Activated CD8-positive, alpha-beta T cell treated with anti-CD3 and anti-CD28 coated beads for 36 hours (primary cell): ENCODE data around the gene STAC. TPM values are rescaled to one million over a fixed set of nuclear protein-coding genes. Genes with fewer than 3 reads are reported as not detected.

Experiments used
- ATAC-seq: fragments of 200-7000 bp; cut with Tn5 transposase; one replicate; pipeline ENCODE4 v1.10.0; 2021; ENCODE audit warnings: mild to moderate bottlenecking, moderate library complexity
- CTCF ChIA-PET: fragments of 350-600 bp; sonication (Branson Sonifier 250); formaldehyde crosslinking; loops from one replicate; lab custom pipeline; 2021; ENCODE audit warnings: antibody characterized with exemption; lab: Charles Lee
- POLR2A ChIA-PET: fragments of 350-600 bp; sonication (Branson Sonifier 250); formaldehyde crosslinking; loops from one replicate; lab custom pipeline; 2021; ENCODE audit warnings: antibody characterized with exemption; lab: Charles Lee
- DNase-seq: peaks from one replicate; pipeline ENCODE4 v3.0.0-alpha.2; 2020
- H3K27ac Mint-ChIP-seq: one replicate; pipeline ENCODE4 v1.8.0; 2021; ENCODE audit warnings: mild to moderate bottlenecking, mixed read lengths
- H3K27me3 Mint-ChIP-seq: one replicate; pipeline ENCODE4 v1.8.0; 2021; ENCODE audit warnings: mixed read lengths
- H3K36me3 Mint-ChIP-seq: one replicate; pipeline ENCODE4 v1.8.0; 2021; ENCODE audit warnings: low read depth, mixed read lengths
- H3K4me1 Mint-ChIP-seq: one replicate; pipeline ENCODE4 v1.8.0; 2021; ENCODE audit warnings: low read depth, mixed read lengths
- H3K4me3 Mint-ChIP-seq: one replicate; pipeline ENCODE4 v1.8.0; 2021; ENCODE audit warnings: mild to moderate bottlenecking, moderate library complexity, mixed read lengths
- H3K9me3 Mint-ChIP-seq: one replicate; pipeline ENCODE4 v1.8.0; 2021; ENCODE audit warnings: mixed read lengths
- CTCF ChIP-seq: fragments of 200-600 bp; IDR thresholded peaks from one replicate; pipeline ENCODE4 v1.8.0; 2022; ENCODE audit warnings: antibody characterized with exemption, mild to moderate bottlenecking
- intact Hi-C: fragments of 100-400 bp; cut with micrococcal nuclease; formaldehyde crosslinking; loops from one replicate; pipeline ENCODE4 v1.10.0; 2022
- total RNA-seq, 2 experiments: library from RNA; stranded (reverse); gene quantifications; one replicate each; pipeline ENCODE4 v1.2.3, GENCODE V29; 2021

The STAC gene, protein sequence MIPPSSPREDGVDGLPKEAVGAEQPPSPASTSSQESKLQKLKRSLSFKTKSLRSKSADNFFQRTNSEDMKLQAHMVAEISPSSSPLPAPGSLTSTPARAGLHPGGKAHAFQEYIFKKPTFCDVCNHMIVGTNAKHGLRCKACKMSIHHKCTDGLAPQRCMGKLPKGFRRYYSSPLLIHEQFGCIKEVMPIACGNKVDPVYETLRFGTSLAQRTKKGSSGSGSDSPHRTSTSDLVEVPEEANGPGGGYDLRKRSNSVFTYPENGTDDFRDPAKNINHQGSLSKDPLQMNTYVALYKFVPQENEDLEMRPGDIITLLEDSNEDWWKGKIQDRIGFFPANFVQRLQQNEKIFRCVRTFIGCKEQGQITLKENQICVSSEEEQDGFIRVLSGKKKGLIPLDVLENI
- not detected for total RNA-seq

DNA sequence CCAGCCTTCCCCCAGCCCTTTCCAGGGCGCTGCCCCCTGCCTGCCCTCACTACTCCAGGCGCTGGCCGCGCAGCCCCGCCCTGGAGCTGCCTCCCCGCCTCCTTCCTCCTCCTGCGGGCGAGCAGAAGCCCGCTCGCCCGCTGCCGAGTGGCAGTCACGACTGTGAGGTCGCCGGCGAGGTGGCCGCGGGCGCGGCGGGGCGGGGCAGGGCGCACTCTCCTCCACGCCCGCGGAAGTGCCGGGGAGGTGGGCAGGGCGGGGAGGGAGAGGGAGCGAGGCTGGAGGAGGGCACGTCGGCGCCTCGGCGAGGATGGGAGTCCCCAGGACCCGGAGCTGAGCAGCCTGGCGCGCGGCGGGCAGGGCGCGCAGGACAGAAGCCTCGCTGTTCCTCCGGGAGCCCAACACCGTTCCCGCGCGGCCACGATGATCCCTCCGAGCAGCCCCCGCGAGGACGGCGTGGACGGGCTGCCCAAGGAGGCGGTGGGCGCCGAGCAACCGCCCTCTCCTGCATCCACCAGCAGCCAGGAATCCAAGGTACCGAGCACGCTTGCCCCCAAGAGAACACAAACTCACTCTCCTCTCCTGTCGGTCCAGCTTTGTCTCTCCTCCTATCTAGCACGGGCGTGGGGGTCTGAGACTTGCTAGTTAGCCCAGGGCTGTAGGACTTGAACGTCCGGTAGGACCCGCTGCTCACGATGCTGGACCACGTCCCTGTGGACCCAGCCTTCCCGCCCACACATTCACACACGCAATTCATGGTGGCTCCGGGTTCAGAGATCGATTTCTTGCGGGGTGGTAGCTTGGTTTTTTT is at the start of gene STAC:
Gene STAC, plus strand, starts transcription at position 284 of the 811 bp plus-strand sequence. Its CDS starts 140 bp downstream, at position 424.
- H3K4me3 Mint-ChIP-seq = peak within 1 kb of the TSS; percentile 39
- peak; percentile 74 for ATAC-seq
- no peaks in the 10 kb centered on the region for H3K9me3 Mint-ChIP-seq

GRCh38 chr3:36332139-36332538 is 48.2 kb upstream of the STAC start:
- Mint-ChIP-seq H3K36me3 (no peaks in the 10 kb centered on the region), H3K9me3 (no peaks in the 10 kb centered on the region)
- CTCF ChIA-PET = no interaction called here

More for the DNA sequence above, at the start of gene STAC:
- CTCF ChIA-PET = no interaction called here
- Mint-ChIP-seq H3K4me1 (peaks cover 5% of the 10 kb centered on the region), H3K27ac (no peak within 1 kb of the TSS), H3K27me3 (peaks cover 25% of the 10 kb centered on the region), H3K36me3 (no peaks in the 10 kb centered on the region)
- peak; percentile 19 for DNase-seq
- no peak for TF ChIP-seq CTCF
- POLR2A ChIA-PET = no interaction called here
- intact Hi-C loops = no loop called here

GRCh38 chr3:36362216-36362615 is 18.1 kb upstream of the STAC start:
- intact Hi-C loops = no loop called here
- ChIA-PET CTCF (no interaction called here), POLR2A (no interaction called here)
- DNase-seq (no peak), ATAC-seq (no peak)
- no peak overlapping the region for H3K27ac Mint-ChIP-seq
- no peaks in the 10 kb centered on the region for H3K4me1 Mint-ChIP-seq
- no peaks in the 10 kb centered on the region for H3K36me3 Mint-ChIP-seq
- no peak for TF ChIP-seq CTCF
- no peak overlapping the region for H3K4me3 Mint-ChIP-seq
- H3K9me3 Mint-ChIP-seq = no peaks in the 10 kb centered on the region
- peaks cover 2% of the 10 kb centered on the region for H3K27me3 Mint-ChIP-seq

More at GRCh38 chr3:36332139-36332538, 48.2 kb upstream of the STAC start:
- intact Hi-C loops = no loop called here
- ATAC-seq (no peak), DNase-seq (no peak)
- TF ChIP-seq CTCF = no peak
- POLR2A ChIA-PET = no interaction called here
- Mint-ChIP-seq H3K4me1 (no peaks in the 10 kb centered on the region), H3K27ac (no peak overlapping the region), H3K4me3 (no peak overlapping the region), H3K27me3 (peaks cover 2% of the 10 kb centered on the region)

DNA sequence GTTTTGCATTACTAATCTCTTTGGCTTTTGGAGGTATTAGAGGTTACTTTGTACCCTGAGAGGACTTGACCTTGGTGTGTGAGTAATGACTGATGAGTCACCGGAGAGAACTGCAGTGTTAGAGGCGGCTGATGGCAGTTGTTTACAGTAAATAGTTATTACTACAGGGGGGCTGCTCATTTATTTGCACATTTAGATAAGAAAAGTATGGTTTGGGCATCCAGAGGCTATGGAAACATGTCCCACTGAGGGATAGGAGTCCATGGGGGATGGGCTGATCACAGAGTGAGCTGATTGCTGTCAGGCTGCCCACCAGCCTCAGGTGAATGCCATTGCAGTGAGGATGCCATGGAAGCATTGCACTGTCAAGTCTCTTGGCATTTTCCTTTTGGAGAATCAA is 17.3 kb upstream of the STAC start:
- ATAC-seq (no peak), DNase-seq (no peak)
- no peaks in the 10 kb centered on the region for H3K4me1 Mint-ChIP-seq
- TF ChIP-seq CTCF = no peak
- no peak overlapping the region for H3K27ac Mint-ChIP-seq
- ChIA-PET POLR2A (no interaction called here), CTCF (no interaction called here)
- no peaks in the 10 kb centered on the region for H3K36me3 Mint-ChIP-seq
- H3K27me3 Mint-ChIP-seq = peaks cover 2% of the 10 kb centered on the region
- no peak overlapping the region for H3K4me3 Mint-ChIP-seq
- no peaks in the 10 kb centered on the region for H3K9me3 Mint-ChIP-seq
- intact Hi-C loops = no loop called here

- TF ChIP-seq CTCF = no peak
- ChIA-PET CTCF (no interaction called here), POLR2A (no interaction called here)
- H3K4me3 Mint-ChIP-seq = no peak overlapping the region
- H3K4me1 Mint-ChIP-seq = no peaks in the 10 kb centered on the region
- no peak overlapping the region for H3K27ac Mint-ChIP-seq
- no peaks in the 10 kb centered on the region for H3K9me3 Mint-ChIP-seq
- intact Hi-C loops = no loop called here
- H3K27me3 Mint-ChIP-seq = no peaks in the 10 kb centered on the region
- H3K36me3 Mint-ChIP-seq = no peaks in the 10 kb centered on the region
- DNase-seq (no peak), ATAC-seq (no peak)
These were observed 16.0 kb upstream of the STAC start for GRCh38 chr3:36364260-36364659.
